Sigmoid colon (tissue), 7 donors: Measurements from ENCODE around the gene ATXN10. TPM values are rescaled to one million over a fixed set of nuclear protein-coding genes. Genes with fewer than 3 reads are reported as not detected.
A peak's percentile ranks its signal among the peaks of the same experiment; 100 is the strongest.

ENCODE experiments used
- DNase-seq: peaks from one replicate; pipeline ENCODE4 v3.0.0-alpha.2; 2019
- H3K27ac ChIP-seq, 4 donors: fragments of 200-600 bp; sonication (generic); one replicate each; pipeline ENCODE4 v1.5.1; 2016 to 2019; ENCODE audit warnings: mild to moderate bottlenecking in 1 of 4
- H3K27me3 ChIP-seq, 3 donors: fragments of 200-600 bp; sonication (generic); one replicate each; pipeline ENCODE4 v1.5.1; 2019; ENCODE audit warnings: mild to moderate bottlenecking in 1 of 3
- H3K36me3 ChIP-seq, 4 donors: fragments of 200-600 bp; sonication (generic); one replicate each; pipeline ENCODE4 v1.5.1; 2016 to 2019
- H3K4me1 ChIP-seq, 4 donors: fragments of 200-600 bp; sonication (generic); one replicate each; pipeline ENCODE4 v1.5.1; 2017 to 2019
- H3K4me3 ChIP-seq, 4 donors: fragments of 200-600 bp; sonication (generic); one replicate each; pipeline ENCODE4 v1.5.1; 2017 to 2019; ENCODE audit warnings: mild to moderate bottlenecking in 2 of 4, moderate library complexity in 1 of 4
- H3K9me3 ChIP-seq, 4 donors: fragments of 200-600 bp in 3 of 4; sonication (generic) in 3 of 4; one replicate each; pipeline versions ENCODE4 v1.5.1 to v1.6.1; 2013 to 2019
- CTCF ChIP-seq, 4 experiments: fragments of 450-650 bp in 3 of 4; fragments of 200-600 bp in 1 of 4; IDR thresholded peaks; one replicate each; pipeline ENCODE4 v1.5.1; 2016 to 2019; ENCODE audit warnings: antibody characterized with exemption in 4 of 4, mild to moderate bottlenecking in 3 of 4, moderate library complexity in 2 of 4
- EP300 ChIP-seq, 4 donors: sonication (generic); formaldehyde crosslinking; IDR thresholded peaks; one replicate each; pipeline ENCODE4 v1.6.1; 2017; ENCODE audit warnings: antibody characterized with exemption in 4 of 4
- POLR2A ChIP-seq, 2 donors: fragments of 450-650 bp; IDR thresholded peaks; one replicate each; pipeline ENCODE4 v1.6.1; 2016; ENCODE audit warnings: antibody characterized with exemption in 2 of 2, mild to moderate bottlenecking in 2 of 2, moderate library complexity in 2 of 2
- POLR2AphosphoS5 ChIP-seq, 4 donors: sonication (generic); formaldehyde crosslinking; IDR thresholded peaks; one replicate each; pipeline ENCODE4 v1.6.1; 2017; ENCODE audit warnings: antibody characterized with exemption in 4 of 4
- WGBS, 2 donors: extraction: QIAGEN DNeasy Blood & Tissue Kit; methylation state at CpG; one replicate each; pipeline ENCODE4 v1.1.7; 2013; 5-methylcytosine and 5-hydroxymethylcytosine counted together
- intact Hi-C: fragments of 100-400 bp; cut with DNase I; formaldehyde crosslinking; loops from one replicate; pipeline ENCODE4 v1.15.1; 2023
- polyA plus RNA-seq, 3 donors: library from polyadenylated mRNA; stranded (reverse); fragments of 200-250 nt; gene quantifications; one replicate each; pipeline ENCODE4 v1.2.3, GENCODE V29; 2013
- total RNA-seq, 4 donors: library from RNA; depleted of rRNA; stranded (reverse); fragments of >200 nt; gene quantifications; one replicate each; pipeline ENCODE4 v1.1.0, GENCODE V29; 2016
- donor health status: healthy with polysubstance abuse.
- donor health status: Bipolar disorder and iron deficiency.
- donor health status: healthy.

ATXN10 gene
- total and polyA plus RNA-seq, 7 donors: 37.9 to 187 (median 160) TPM

GRCh38 chr22:45777046-45777851 lies 105.6 kb downstream of the ATXN10 start:
- intact Hi-C loops: no loop called here
- peaks cover 0 to 17% (median 15%) of the 10 kb centered on the region in 4 donors for H3K4me1 ChIP-seq
- no peak for TF ChIP-seq POLR2AphosphoS5 (IDR thresholded peaks at IDR 0.05)
- TF ChIP-seq CTCF (IDR thresholded peaks at IDR 0.05): no peak
- TF ChIP-seq POLR2A (IDR thresholded peaks at IDR 0.05): no peak
- no peak for TF ChIP-seq EP300 (IDR thresholded peaks at IDR 0.05)
- H3K4me3 ChIP-seq: no peak overlapping the region
- H3K9me3 ChIP-seq: no peaks in the 10 kb centered on the region
- H3K27me3 ChIP-seq: no peaks in the 10 kb centered on the region
- WGBS, 2 donors: 82 to 85% methylated on average over 6 of the region's 6 CpGs
- no peak for DNase-seq
- H3K27ac ChIP-seq: peak overlapping the region in 2 of 4 donors; percentile 31 to 36
- H3K36me3 ChIP-seq: no peaks in the 10 kb centered on the region

GRCh38 chr22:45777852-45778375 lies 106.3 kb downstream of the ATXN10 start:
- TF ChIP-seq EP300 (IDR thresholded peaks at IDR 0.05) (no peak), POLR2A (IDR thresholded peaks at IDR 0.05) (no peak), POLR2AphosphoS5 (IDR thresholded peaks at IDR 0.05) (no peak), CTCF (IDR thresholded peaks at IDR 0.05) (no peak)
- WGBS, 2 donors: 93 to 95% methylated on average over 3 of the region's 3 CpGs
- Histone ChIP-seq H3K4me1 (peaks cover 0 to 17% (median 15%) of the 10 kb centered on the region in 4 donors), H3K4me3 (no peak overlapping the region), H3K27ac (peak overlapping the region in 2 of 4 donors; percentile 31 to 36), H3K36me3 (no peaks in the 10 kb centered on the region), H3K27me3 (no peaks in the 10 kb centered on the region), H3K9me3 (no peaks in the 10 kb centered on the region)
- no peak for DNase-seq
- intact Hi-C loops: no loop called here

- Histone ChIP-seq H3K27me3 (no peaks in the 10 kb centered on the region), H3K9me3 (no peaks in the 10 kb centered on the region), H3K36me3 (no peaks in the 10 kb centered on the region), H3K4me1 (peaks cover 0 to 32% (median 30%) of the 10 kb centered on the region in 4 donors), H3K4me3 (no peak overlapping the region), H3K27ac (no peak overlapping the region)
- no peak for DNase-seq
- 89 to 93% methylated on average over 3 of the region's 3 CpGs for WGBS, 2 donors
- TF ChIP-seq CTCF (IDR thresholded peaks at IDR 0.05) (no peak), EP300 (IDR thresholded peaks at IDR 0.05) (no peak), POLR2AphosphoS5 (IDR thresholded peaks at IDR 0.05) (no peak), POLR2A (IDR thresholded peaks at IDR 0.05) (no peak)
- intact Hi-C loops: no loop called here
Observed at GRCh38 chr22:45781459-45781858, 109.8 kb downstream of the ATXN10 start.

GRCh38 chr22:45781966-45782365 lies 110.3 kb downstream of the ATXN10 start:
- no peaks in the 10 kb centered on the region for H3K27me3 ChIP-seq
- intact Hi-C loops: no loop called here
- DNase-seq: no peak
- no peak overlapping the region for H3K4me3 ChIP-seq
- H3K36me3 ChIP-seq: no peaks in the 10 kb centered on the region
- no peak for TF ChIP-seq CTCF (IDR thresholded peaks at IDR 0.05)
- TF ChIP-seq POLR2A (IDR thresholded peaks at IDR 0.05): no peak
- TF ChIP-seq EP300 (IDR thresholded peaks at IDR 0.05): no peak
- no peak for TF ChIP-seq POLR2AphosphoS5 (IDR thresholded peaks at IDR 0.05)
- peaks cover 0 to 30% (median 27%) of the 10 kb centered on the region in 4 donors for H3K4me1 ChIP-seq
- no peak overlapping the region for H3K27ac ChIP-seq
- no peaks in the 10 kb centered on the region for H3K9me3 ChIP-seq
- WGBS, 2 donors: 94 to 96% methylated on average over 6 of the region's 6 CpGs
